Coronary artery (tissue), 2 donors: ENCODE results near the gene SP2.

Experiments used
- DNase-seq: peaks from one replicate; pipeline ENCODE4 v3.0.0-alpha.2; 2017; ENCODE audit warnings: low spot score
- H3K27ac ChIP-seq, 2 donors: fragments of 200-600 bp; sonication (generic); one replicate each; pipeline ENCODE4 v1.5.1; 2016 to 2019
- H3K4me3 ChIP-seq: fragments of 200-600 bp; sonication (generic); 2 replicates; pipeline ENCODE4 v1.5.1; 2016; ENCODE audit warnings: mild to moderate bottlenecking, moderate library complexity
- CTCF ChIP-seq: fragments of 200-600 bp; sonication (generic); IDR thresholded peaks from one replicate; pipeline ENCODE4 v1.5.1; 2019; ENCODE audit warnings: antibody characterized with exemption

SP2 gene

GRCh38 chr17:47949946-47950345 lies 53.9 kb downstream of the SP2 start:
- Histone ChIP-seq H3K4me3 (no peak overlapping the region), H3K27ac (peak overlapping the region; percentile 33 to 83)
- no peak for TF ChIP-seq CTCF
- no peak for DNase-seq

GRCh38 chr17:47950448-47950847 lies 54.4 kb downstream of the SP2 start:
- Histone ChIP-seq H3K4me3 (no peak overlapping the region), H3K27ac (no peak overlapping the region)
- no peak for DNase-seq
- no peak for TF ChIP-seq CTCF

GRCh38 chr17:47952171-47953021 lies 56.4 kb downstream of the SP2 start:
- no peak overlapping the region for H3K27ac ChIP-seq
- no peak overlapping the region for H3K4me3 ChIP-seq
- DNase-seq: no peak
- no peak for TF ChIP-seq CTCF

- no peak for TF ChIP-seq CTCF
- H3K27ac ChIP-seq: no peak overlapping the region
- H3K4me3 ChIP-seq: no peak overlapping the region
- DNase-seq: no peak
Measured at GRCh38 chr17:47953909-47954308, 57.9 kb downstream of the SP2 start.

- no peak overlapping the region for H3K27ac ChIP-seq
- no peak overlapping the region for H3K4me3 ChIP-seq
- DNase-seq: no peak
- no peak for TF ChIP-seq CTCF
Measured at GRCh38 chr17:47955497-47956461, 59.7 kb downstream of the SP2 start.

- H3K27ac ChIP-seq: no peak overlapping the region
- H3K4me3 ChIP-seq: no peak overlapping the region
- DNase-seq: no peak
- no peak for TF ChIP-seq CTCF
Measured at GRCh38 chr17:47956791-47957590, 61.0 kb downstream of the SP2 start.
